NCI-H2227 treated with DMSO at 0.1 percent for 48 hours (cell line): ENCODE results near the gene ADD1.

Experiments used
- DNase-seq: peaks from one replicate; lab custom pipeline; 2025; lab: John Stamatoyannopoulos, UW

ADD1 gene

GRCh38 chr4:2820216-2820982 is 23.2 kb upstream of the ADD1 start:
- DNase-seq, result no peak

DNA sequence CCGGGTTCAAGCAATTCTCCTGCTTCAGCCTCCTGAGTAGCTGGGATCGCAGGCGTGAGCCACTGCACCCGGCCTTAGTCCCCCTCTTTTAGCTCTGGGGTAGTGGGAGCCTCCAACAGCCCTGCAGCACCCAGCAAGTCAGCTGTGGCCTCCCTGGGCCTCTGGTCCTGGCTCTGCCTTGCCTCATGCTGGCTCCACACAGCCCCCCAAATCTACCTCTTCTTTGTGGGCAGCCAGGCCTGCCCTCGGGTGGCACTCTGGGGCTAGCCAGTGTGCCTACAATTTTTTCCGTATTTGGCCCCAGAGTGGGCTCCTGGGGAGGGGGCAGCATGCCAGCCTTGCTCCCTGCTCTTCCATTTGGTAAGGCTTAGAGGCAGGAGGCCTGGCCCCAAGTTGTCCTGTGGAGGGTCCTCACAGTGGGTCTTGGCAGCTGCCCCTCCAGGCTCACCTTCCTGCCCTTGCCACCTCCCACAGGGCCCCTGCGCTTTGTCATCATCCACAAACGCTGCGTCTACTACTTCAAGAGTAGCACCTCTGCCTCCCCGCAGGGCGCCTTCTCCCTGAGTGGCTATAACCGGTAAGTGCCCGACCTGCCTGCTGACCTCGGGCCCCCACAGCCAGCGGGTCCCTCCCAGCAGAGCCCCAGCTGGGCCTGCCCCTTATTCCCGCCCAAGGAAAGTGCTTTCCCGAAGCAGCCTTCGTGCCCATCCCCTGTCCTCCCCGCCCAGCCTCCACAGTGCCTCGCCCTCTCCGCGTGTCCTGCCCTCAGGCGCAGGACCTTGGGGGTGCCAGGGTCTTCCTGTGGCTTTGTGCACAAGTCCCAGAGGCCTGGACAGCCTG is 21.0 kb upstream of the ADD1 start:
- DNase-seq, result no peak

DNA sequence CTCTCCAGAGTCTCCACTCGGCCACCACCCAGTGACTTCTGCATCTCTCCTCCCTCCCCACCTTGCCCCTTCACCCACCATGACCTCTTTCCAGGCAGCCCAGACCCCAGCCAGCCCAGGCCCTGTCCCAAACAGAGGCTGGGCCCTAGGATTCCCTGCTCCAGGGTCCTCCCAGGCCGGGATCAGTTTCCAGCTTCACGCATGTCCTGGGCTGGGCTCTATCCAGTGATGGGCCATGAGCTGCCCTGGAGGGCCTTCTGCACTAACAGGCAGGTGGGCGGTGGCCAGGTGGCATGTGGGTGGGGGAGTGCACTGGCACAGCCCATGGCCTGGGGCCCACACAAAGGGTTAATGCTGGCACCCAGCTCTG is 20.4 kb upstream of the ADD1 start:
- no peak for DNase-seq

GRCh38 chr4:2823671-2824328 is 19.8 kb upstream of the ADD1 start:
- DNase-seq, result no peak

DNA sequence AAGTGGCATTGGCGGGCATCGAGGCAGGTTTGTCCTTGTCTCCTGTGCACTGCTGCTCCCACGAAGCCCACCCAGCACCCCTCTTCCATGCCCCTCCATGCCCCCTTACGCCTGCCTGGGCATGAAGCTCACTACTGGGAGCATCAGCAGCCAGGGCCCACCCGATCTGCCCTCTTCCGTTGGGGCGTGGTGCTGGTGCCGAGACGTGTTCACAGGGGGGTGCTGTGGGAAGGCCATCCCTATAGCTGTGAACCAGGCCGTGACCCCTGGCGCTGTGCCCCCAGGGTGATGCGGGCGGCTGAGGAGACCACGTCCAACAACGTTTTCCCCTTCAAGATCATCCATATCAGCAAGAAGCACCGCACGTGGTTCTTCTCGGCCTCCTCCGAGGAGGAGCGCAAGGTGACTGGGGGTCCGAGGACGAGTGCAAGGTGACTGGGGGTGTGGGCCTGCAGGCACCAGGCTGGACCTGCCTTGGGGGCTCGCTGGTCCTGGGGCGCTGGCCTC is 19.3 kb upstream of the ADD1 start:
- no peak for DNase-seq

GRCh38 chr4:2824836-2825381 is 18.7 kb upstream of the ADD1 start:
- DNase-seq, result no peak

DNA sequence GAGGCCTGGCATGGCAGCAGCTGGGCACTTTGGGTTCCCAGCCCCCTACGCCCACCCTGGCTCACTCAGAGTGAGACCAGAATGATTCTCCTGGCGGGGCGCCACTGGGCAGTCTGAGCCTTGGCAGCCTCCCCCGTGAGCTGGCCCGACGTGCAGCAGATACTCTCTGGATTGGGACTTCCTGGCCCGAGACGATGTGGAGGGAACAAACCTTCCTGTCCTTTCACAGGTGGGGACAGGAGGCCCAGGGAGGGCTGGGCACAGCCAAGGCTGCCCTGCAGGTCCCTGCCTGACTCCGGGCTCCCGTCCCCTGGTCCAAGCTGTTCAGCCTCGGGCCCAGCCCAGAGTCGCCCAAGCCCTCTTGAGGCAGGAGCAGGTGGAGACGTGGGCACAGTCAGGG is 17.9 kb upstream of the ADD1 start:
- DNase-seq, result no peak

GRCh38 chr4:2827071-2827873 is 16.4 kb upstream of the ADD1 start:
- DNase-seq, result no peak

- no peak for DNase-seq
Measured at GRCh38 chr4:2827874-2828751, 15.5 kb upstream of the ADD1 start.

- DNase-seq, result no peak
Measured at GRCh38 chr4:2828758-2829181, 14.9 kb upstream of the ADD1 start.

DNA sequence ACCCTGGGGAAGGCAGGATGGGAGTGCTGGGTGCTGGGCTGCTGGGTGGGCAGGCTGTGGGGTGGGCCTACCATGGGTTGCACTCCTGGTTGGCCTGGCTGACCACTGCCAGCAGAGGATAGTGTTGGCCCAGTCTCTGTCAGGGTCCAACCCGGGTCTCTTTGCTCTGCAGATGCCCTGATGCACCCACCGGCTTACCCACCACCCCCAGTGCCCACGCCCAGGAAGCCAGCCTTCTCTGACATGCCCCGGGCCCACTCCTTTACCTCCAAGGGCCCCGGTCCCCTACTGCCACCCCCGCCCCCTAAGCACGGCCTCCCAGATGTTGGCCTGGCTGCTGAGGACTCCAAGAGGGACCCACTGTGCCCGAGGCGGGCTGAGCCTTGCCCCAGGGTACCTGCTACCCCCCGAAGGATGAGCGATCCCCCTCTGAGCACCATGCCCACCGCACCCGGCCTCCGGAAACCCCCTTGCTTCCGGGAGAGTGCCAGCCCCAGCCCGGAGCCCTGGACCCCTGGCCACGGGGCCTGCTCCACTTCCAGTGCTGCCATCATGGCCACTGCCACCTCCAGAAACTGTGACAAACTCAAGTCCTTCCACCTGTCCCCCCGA is 14.2 kb upstream of the ADD1 start:
- no peak for DNase-seq

DNA sequence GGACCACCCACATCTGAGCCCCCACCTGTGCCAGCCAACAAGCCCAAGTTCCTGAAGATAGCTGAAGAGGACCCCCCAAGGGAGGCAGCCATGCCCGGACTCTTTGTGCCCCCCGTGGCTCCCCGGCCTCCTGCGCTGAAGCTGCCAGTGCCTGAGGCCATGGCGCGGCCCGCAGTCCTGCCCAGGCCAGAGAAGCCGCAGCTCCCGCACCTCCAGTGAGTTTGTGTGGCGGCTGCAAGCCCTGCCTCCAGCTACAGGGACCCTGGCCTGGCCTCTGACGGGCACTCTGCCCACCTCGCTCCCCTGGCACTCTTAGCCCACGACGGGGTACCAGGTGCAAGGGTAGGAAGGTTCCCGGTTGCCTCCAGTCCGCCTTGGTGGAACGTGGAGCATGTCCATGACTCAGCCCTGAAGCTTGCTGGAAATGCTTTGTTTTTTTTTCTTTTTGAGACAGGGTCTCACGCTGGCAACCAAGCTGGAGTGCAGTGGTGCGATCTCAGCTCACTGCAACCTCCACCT is 13.7 kb upstream of the ADD1 start:
- no peak for DNase-seq

- no peak for DNase-seq
Measured at GRCh38 chr4:2830632-2831610, 12.7 kb upstream of the ADD1 start.

DNA sequence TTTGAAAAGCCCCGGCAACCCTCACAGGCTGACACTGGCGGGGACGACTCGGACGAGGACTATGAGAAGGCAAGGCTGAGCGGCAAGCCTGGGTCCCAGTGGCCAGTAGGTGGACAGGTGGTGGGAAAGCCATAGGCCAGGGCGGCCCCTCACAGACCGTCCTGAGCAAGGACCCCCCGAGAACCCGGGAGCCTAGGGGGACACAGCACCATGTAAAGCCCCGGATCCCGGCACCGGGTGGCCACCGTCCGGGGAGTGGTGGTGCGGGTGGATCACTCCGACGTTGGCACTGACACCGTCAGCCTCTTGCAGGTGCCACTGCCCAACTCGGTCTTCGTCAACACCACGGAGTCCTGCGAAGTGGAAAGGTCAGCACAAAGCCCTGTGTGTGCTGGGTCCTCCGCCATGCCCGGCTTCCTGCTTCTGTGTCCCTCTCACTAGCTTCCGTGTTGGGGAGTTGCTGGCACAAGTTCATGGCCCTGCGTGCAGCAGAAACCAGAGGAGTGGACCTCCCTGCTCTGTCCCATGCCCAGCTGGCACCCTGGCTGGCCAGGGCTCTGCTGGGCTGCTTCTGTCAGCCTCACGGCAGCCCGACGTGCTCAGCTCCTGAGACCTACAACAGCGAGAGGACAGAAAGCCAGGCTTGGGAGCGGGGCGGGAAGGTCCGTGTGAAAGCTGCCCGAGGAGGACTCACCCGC is 11.9 kb upstream of the ADD1 start:
- DNase-seq, result no peak

- DNase-seq, result no peak
Measured at GRCh38 chr4:2832309-2832980, 11.2 kb upstream of the ADD1 start.

GRCh38 chr4:2832981-2833670 is 10.5 kb upstream of the ADD1 start:
- no peak for DNase-seq

DNA sequence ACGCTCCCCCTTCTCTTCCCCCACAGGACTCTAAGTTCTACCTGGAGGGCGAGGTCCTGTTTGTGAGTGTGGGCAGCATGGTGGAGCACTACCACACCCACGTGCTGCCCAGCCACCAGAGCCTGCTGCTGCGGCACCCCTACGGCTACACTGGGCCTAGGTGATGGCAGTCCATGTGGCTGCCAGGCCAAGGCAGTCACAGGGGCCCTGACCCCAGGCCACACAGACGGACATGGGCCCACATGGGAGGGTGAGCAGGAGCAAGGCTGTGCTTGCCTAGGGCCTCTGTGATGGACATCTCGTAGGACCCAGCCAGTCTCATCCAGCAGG is 10.0 kb upstream of the ADD1 start:
- DNase-seq, result no peak
